Activated B cell treated with CpG ODN at 0.5 μM for 24 hours (primary cell): ENCODE data around the gene ADCY6. TPM values are rescaled to one million over a fixed set of nuclear protein-coding genes. Genes with fewer than 3 reads are reported as not detected.

Experiments used
- ATAC-seq: fragments of 200-7000 bp; cut with Tn5 transposase; one replicate; pipeline ENCODE4 v1.10.0; 2021; ENCODE audit warnings: low read depth, mild to moderate bottlenecking, moderate library complexity
- CTCF ChIA-PET: fragments of 350-600 bp; sonication (Branson Sonifier 250); formaldehyde crosslinking; loops from one replicate; lab custom pipeline; 2021; ENCODE audit warnings: antibody characterized with exemption; lab: Charles Lee
- POLR2A ChIA-PET: fragments of 350-600 bp; sonication (Branson Sonifier 250); formaldehyde crosslinking; loops from one replicate; lab custom pipeline; 2021; ENCODE audit warnings: antibody characterized with exemption; lab: Charles Lee
- DNase-seq: peaks from one replicate; pipeline ENCODE4 v3.0.0; 2022
- H3K27ac Mint-ChIP-seq: one replicate; pipeline ENCODE4 v1.8.0; 2020; ENCODE audit warnings: mixed read lengths
- H3K27me3 Mint-ChIP-seq: one replicate; pipeline ENCODE4 v1.8.0; 2021; ENCODE audit warnings: mixed read lengths
- H3K36me3 Mint-ChIP-seq: one replicate; pipeline ENCODE4 v1.8.0; 2021; ENCODE audit warnings: low read depth, mixed read lengths
- H3K4me1 Mint-ChIP-seq: one replicate; pipeline ENCODE4 v1.8.0; 2021; ENCODE audit warnings: mixed read lengths
- H3K4me3 Mint-ChIP-seq: one replicate; pipeline ENCODE4 v1.8.0; 2020; ENCODE audit warnings: mild to moderate bottlenecking, mixed read lengths
- H3K9me3 Mint-ChIP-seq: one replicate; pipeline ENCODE4 v1.8.0; 2020; ENCODE audit warnings: mixed read lengths
- CTCF ChIP-seq: fragments of 200-600 bp; IDR thresholded peaks from one replicate; pipeline ENCODE4 v1.8.0; 2022; ENCODE audit warnings: antibody characterized with exemption, mild to moderate bottlenecking
- intact Hi-C: fragments of 100-400 bp; cut with micrococcal nuclease; formaldehyde crosslinking; loops from one replicate; pipeline ENCODE4 v1.15.1; 2024
- total RNA-seq: library from RNA; stranded (reverse); gene quantifications from 2 replicates; pipeline ENCODE4 v1.2.3, GENCODE V29; 2022

ADCY6 gene
- total RNA-seq, 1 donor from 2014 or later: 0.60 TPM

GRCh38 chr12:48774516-48774915, 14.4 kb downstream of the ADCY6 start:
- no peak overlapping the region for H3K27ac Mint-ChIP-seq
- H3K9me3 Mint-ChIP-seq: no peaks in the 10 kb centered on the region
- no peak for DNase-seq
- H3K4me3 Mint-ChIP-seq: no peak overlapping the region
- no peaks in the 10 kb centered on the region for H3K4me1 Mint-ChIP-seq
- H3K27me3 Mint-ChIP-seq: peaks cover 9% of the 10 kb centered on the region
- CTCF ChIA-PET: no interaction called here
- intact Hi-C loops: no loop called here
- no peak for TF ChIP-seq CTCF
- POLR2A ChIA-PET: no interaction called here
- H3K36me3 Mint-ChIP-seq: no peaks in the 10 kb centered on the region
- no peak for ATAC-seq

- Mint-ChIP-seq H3K9me3 (no peaks in the 10 kb centered on the region), H3K27ac (no peak overlapping the region), H3K27me3 (peaks cover 9% of the 10 kb centered on the region), H3K4me1 (no peaks in the 10 kb centered on the region), H3K4me3 (no peak overlapping the region), H3K36me3 (no peaks in the 10 kb centered on the region)
- CTCF ChIA-PET: no interaction called here
- DNase-seq (no peak), ATAC-seq (no peak)
- POLR2A ChIA-PET: no interaction called here
- intact Hi-C loops: no loop called here
- TF ChIP-seq CTCF: no peak
These were observed 15.2 kb downstream of the ADCY6 start for GRCh38 chr12:48773686-48774085.

GRCh38 chr12:48771588-48772112, 17.2 kb downstream of the ADCY6 start:
- intact Hi-C loops: no loop called here
- Mint-ChIP-seq H3K4me1 (no peaks in the 10 kb centered on the region), H3K27ac (no peak overlapping the region), H3K36me3 (no peaks in the 10 kb centered on the region), H3K4me3 (no peak overlapping the region), H3K27me3 (peaks cover 11% of the 10 kb centered on the region), H3K9me3 (no peaks in the 10 kb centered on the region)
- no peak for ATAC-seq
- no peak for TF ChIP-seq CTCF
- no peak for DNase-seq
- POLR2A ChIA-PET: no interaction called here
- CTCF ChIA-PET: no interaction called here

GRCh38 chr12:48770756-48771155, 18.1 kb downstream of the ADCY6 start:
- Mint-ChIP-seq H3K27ac (no peak overlapping the region), H3K4me3 (no peak overlapping the region), H3K4me1 (peaks cover 7% of the 10 kb centered on the region), H3K27me3 (peaks cover 11% of the 10 kb centered on the region), H3K36me3 (no peaks in the 10 kb centered on the region), H3K9me3 (no peaks in the 10 kb centered on the region)
- intact Hi-C loops: no loop called here
- no peak for TF ChIP-seq CTCF
- ChIA-PET POLR2A (no interaction called here), CTCF (no interaction called here)
- DNase-seq (no peak), ATAC-seq (no peak)

- H3K27ac Mint-ChIP-seq: no peak overlapping the region
- peaks cover 20% of the 10 kb centered on the region for H3K4me1 Mint-ChIP-seq
- ChIA-PET POLR2A (interaction anchor here (0.6 to 0.9 kb wide), 2 partner anchors 26 to 30 kb away, joined by 3 to 4 read pairs; no protein-coding TSS in a partner anchor), CTCF (interaction anchor here (1.7 kb wide), 1 partner anchor 15 kb away, joined by 8 read pairs; no protein-coding TSS in a partner anchor)
- ATAC-seq (no peak), DNase-seq (no peak)
- H3K27me3 Mint-ChIP-seq: peaks cover 10% of the 10 kb centered on the region
- intact Hi-C loops: no loop called here
- no peaks in the 10 kb centered on the region for H3K9me3 Mint-ChIP-seq
- H3K4me3 Mint-ChIP-seq: no peak overlapping the region
- no peaks in the 10 kb centered on the region for H3K36me3 Mint-ChIP-seq
- no peak for TF ChIP-seq CTCF
These were observed 20.2 kb downstream of the ADCY6 start for GRCh38 chr12:48768736-48769135.
